ENCODE results near the gene GABARAPL1. TPM values are rescaled to one million over a fixed set of nuclear protein-coding genes. Genes with fewer than 3 reads are reported as not detected.

The GABARAPL1 gene
- total RNA-seq, 2 donors from 2014 or later = 51.4 to 86.9 TPM

DNA sequence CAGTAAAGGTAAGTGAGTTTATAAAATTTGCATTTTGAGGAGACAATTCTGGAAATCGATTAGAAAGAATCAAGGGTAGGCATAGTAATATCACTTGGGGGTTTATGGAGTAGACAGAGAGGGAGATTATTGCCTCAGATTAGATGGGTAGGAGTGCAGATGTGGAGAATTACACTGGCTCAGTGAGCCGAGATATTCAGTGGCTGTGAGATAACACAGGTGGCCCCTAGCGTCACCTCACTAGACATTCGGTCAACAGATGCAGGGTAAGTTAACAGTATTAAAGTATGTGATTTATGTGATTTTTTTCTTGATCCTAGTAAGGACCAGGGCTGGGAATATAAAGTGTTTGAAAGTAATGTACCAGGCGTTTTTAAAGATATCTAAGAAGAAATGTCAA, 55.4 kb downstream of the GABARAPL1 start:
- intact Hi-C loops (cut with DNase I) = no loop called here
- TF ChIP-seq POLR2A (IDR thresholded peaks at IDR 0.05) = no peak
- TF ChIP-seq, protein P1, sequence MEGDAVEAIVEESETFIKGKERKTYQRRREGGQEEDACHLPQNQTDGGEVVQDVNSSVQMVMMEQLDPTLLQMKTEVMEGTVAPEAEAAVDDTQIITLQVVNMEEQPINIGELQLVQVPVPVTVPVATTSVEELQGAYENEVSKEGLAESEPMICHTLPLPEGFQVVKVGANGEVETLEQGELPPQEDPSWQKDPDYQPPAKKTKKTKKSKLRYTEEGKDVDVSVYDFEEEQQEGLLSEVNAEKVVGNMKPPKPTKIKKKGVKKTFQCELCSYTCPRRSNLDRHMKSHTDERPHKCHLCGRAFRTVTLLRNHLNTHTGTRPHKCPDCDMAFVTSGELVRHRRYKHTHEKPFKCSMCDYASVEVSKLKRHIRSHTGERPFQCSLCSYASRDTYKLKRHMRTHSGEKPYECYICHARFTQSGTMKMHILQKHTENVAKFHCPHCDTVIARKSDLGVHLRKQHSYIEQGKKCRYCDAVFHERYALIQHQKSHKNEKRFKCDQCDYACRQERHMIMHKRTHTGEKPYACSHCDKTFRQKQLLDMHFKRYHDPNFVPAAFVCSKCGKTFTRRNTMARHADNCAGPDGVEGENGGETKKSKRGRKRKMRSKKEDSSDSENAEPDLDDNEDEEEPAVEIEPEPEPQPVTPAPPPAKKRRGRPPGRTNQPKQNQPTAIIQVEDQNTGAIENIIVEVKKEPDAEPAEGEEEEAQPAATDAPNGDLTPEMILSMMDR (IDR thresholded peaks at IDR 0.05) = no peak
- WGBS, 2 donors = 53 to 55% methylated on average over 5 of the region's 5 CpGs
- no peaks in the 10 kb centered on the region for H3K4me1 ChIP-seq
- H3K9me3 ChIP-seq = no peaks in the 10 kb centered on the region
- ATAC-seq = no peak
- no peak for DNase-seq
- no peaks in the 10 kb centered on the region for H3K27me3 ChIP-seq
- no peak overlapping the region for H3K27ac ChIP-seq
- no peak overlapping the region for H3K4me3 ChIP-seq
- H3K36me3 ChIP-seq (replicated peaks in 1 of 2; ENCODE audit: insufficient read depth in 1 of 2, low read depth in 2 of 2) = no peaks in the 10 kb centered on the region

DNA sequence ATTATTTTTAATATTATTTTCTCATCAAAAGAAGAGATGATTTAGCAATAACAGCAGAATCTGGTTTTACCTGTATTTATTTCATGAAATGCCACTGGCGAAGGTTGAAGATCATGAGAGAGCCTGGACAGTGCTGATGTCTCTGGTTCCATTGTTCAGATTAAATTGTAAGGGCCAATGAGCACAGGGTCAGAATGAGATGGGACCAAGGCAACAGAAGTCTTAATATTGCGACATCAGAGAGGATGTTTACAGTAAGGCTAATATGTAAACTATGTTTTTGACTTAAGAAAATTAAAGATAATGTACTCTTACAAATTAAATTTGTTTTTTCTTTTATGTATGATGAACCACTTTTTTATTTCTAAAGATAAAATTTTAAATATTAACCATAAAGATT, 59.8 kb downstream of the GABARAPL1 start:
- H3K27me3 ChIP-seq = no peaks in the 10 kb centered on the region
- DNase-seq (no peak), ATAC-seq (no peak)
- H3K4me1 ChIP-seq = no peaks in the 10 kb centered on the region
- intact Hi-C loops (cut with DNase I) = no loop called here
- TF ChIP-seq, protein P1 (IDR thresholded peaks at IDR 0.05) = no peak
- TF ChIP-seq POLR2A (IDR thresholded peaks at IDR 0.05) = no peak
- H3K27ac ChIP-seq = no peak overlapping the region
- H3K9me3 ChIP-seq = no peaks in the 10 kb centered on the region
- 77 to 86% methylated on average over 2 of the region's 2 CpGs for WGBS, 2 donors
- no peaks in the 10 kb centered on the region for H3K36me3 ChIP-seq (replicated peaks in 1 of 2; ENCODE audit: insufficient read depth in 1 of 2, low read depth in 2 of 2)
- H3K4me3 ChIP-seq = no peak overlapping the region

Other genes starting within 250 kb of the GABARAPL1 start
- gene CLEC12A, start 241.5 kb upstream of the GABARAPL1 start, total RNA-seq = under 1 TPM in 1 of 2 donors, not detected in 1; 0.99 TPM
- gene CLEC1B, start 213.8 kb upstream of the GABARAPL1 start, total RNA-seq = not detected
- not detected for gene CLEC12B, start 202.2 kb upstream of the GABARAPL1 start, total RNA-seq
- under 1 TPM in 1 of 2 donors, not detected in 1; 0.26 TPM for gene CLEC9A, start 182.2 kb upstream of the GABARAPL1 start, total RNA-seq
- 1 to 10 TPM; 1.3 to 2.6 TPM for gene CLEC1A, start 113.9 kb upstream of the GABARAPL1 start, total RNA-seq
- gene CLEC7A, start 82.7 kb upstream of the GABARAPL1 start, total RNA-seq = 1 to 10 TPM in 1 of 2 donors, not detected in 1; 5.7 TPM
- 1 to 10 TPM in 1 of 2 donors, under 1 TPM in 1; 0.66 to 5.7 TPM for gene OLR1, start 40.7 kb upstream of the GABARAPL1 start, total RNA-seq
- under 1 TPM in 1 of 2 donors, not detected in 1; 0.26 TPM for gene TMEM52B, start 33.8 kb upstream of the GABARAPL1 start, total RNA-seq
- under 1 TPM; under 0.01 to 0.78 TPM for gene KLRD1, start 95.0 kb downstream of the GABARAPL1 start, total RNA-seq
- 1 to 10 TPM in 1 of 2 donors, not detected in 1; 1.3 TPM for gene KLRK1, start 177.2 kb downstream of the GABARAPL1 start, total RNA-seq
- not detected for gene KLRC4, start 196.9 kb downstream of the GABARAPL1 start, total RNA-seq
- not detected for gene KLRC3, start 207.7 kb downstream of the GABARAPL1 start, total RNA-seq
- under 1 TPM; 0.52 to 0.66 TPM for gene KLRC2, start 223.1 kb downstream of the GABARAPL1 start, total RNA-seq
- under 1 TPM in 1 of 2 donors, not detected in 1; 0.52 TPM for gene KLRC1, start 240.5 kb downstream of the GABARAPL1 start, total RNA-seq

Data from body of pancreas (tissue), 4 donors.